Left colon (tissue), 2 donors: ENCODE results near the gene DLX3. TPM values are rescaled to one million over a fixed set of nuclear protein-coding genes. Genes with fewer than 3 reads are reported as not detected.

ENCODE experiments used
- ATAC-seq: fragments of 200-7000 bp; cut with Tn5 transposase; one replicate; pipeline ENCODE4 v1.9.1; 2020; ENCODE audit warnings: mild to moderate bottlenecking, moderate library complexity
- DNase-seq, 2 donors: peaks; one replicate each; pipeline ENCODE4 v3.0.0-alpha.2; 2020
- intact Hi-C, 2 donors: fragments of 100-400 bp; cut with DNase I in 1 of 2; cut with micrococcal nuclease in 1 of 2; formaldehyde crosslinking; loops; one replicate each; pipeline versions ENCODE4 v1.11.2 to v1.14.0; 2022; cut with DNase I, micrococcal nuclease
- total RNA-seq, 2 donors: library from RNA; stranded (reverse); fragmentation: NEBNext Ultra II Directional; extraction: Animal tissue kit (Norgen Biotek cat#: 25700); gene quantifications; one replicate each; pipeline ENCODE4 v1.2.1, GENCODE V29; 2021
- donor health status: DM: no; HTN: no; CAD: no.
- donor health status: DM: yes; HTN: yes; CAD: no.

Gene DLX3
- total RNA-seq, 2 donors from 2014 or later = not detected

DNA sequence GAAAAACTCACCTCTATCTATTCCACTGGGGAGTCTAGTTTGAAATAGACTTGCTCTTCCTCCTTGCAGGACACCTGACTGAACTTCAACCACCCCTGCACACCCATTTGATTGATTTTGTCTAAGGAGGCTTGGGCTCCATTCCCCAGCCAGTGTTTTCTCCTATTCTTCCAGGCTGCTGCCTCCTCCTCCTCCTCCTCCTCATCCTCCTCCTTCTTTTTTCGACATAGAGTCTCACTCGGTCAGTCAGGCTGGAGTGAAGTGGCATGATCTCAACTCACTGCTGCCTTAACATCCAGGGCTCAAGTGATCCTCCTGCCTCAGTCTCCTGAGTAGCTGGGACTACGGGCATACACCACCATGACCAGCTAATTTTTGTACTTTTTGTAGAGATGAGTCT is 27.8 kb downstream of the DLX3 start:
- intact Hi-C loops = no loop called here
- ATAC-seq (no peak), DNase-seq (no peak)

DNA sequence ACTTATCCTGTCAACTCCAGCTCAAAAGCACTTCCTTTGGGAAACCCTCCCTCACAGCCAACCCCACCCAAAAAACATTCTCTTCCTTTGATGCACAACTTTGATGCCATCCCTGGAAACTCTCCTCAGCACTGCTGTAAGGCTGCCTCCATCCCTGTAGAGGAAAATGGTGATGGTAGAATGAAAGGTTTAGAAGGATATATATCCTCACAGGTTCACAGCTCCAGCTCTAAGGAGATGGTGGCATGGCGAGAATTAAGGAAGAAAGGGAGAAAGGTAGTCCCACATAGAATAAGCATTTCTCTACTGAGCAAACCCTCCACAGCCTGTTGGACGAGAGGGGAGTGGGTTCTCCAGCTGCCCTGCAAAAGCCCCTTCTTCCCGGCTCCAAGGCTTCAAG is 28.3 kb downstream of the DLX3 start:
- ATAC-seq = no peak
- intact Hi-C loops = no loop called here
- no peak for DNase-seq

DNA sequence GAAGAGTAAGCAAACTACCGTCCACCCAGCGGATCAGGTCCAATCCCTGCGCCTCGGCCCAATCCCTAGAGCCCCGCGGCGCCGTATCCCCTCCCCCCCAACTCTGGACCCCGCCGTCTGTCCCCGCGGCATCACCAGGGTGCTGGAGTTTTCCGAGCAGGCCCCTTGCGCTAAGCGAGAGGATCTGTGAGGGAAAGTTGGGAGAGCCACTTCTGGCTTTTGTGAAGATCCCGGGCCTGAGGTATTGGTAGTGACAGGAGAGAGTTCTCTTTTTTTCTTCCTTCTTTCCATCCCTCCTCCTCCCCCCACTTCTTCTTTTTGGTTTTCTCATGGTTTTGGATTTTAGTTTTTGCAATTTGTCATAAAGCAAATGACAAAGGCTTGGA is 29.5 kb downstream of the DLX3 start:
- DNase-seq (no peak), ATAC-seq (no peak)
- intact Hi-C loops = no loop called here

DNA sequence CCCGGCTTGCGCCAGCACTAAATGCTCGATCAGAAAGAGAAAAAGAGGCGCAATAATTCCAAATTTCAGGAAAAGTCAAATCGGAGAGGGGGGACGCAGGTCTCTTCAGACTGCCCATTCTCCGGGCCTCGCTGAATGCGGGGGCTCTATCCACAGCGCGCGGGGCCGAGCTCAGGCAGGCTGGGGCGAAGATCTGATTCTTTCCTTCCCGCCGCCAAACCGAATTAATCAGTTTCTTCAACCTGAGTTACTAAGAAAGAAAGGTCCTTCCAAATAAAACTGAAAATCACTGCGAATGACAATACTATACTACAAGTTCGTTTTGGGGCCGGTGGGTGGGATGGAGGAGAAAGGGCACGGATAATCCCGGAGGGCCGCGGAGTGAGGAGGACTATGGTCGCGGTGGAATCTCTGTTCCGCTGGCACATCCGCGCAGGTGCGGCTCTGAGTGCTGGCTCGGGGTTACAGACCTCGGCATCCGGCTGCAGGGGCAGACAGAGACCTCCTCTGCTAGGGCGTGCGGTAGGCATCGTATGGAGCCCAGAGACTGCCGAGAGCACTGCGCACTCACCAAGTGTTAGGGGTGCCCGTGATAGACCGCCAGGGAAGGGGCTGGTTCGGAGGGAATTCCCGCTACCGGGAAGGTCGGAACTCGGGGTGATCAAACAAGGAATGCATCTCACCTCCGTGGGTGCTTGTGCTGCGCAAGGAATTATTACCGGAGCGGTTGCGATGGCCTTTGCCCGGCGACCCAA is 30.1 kb downstream of the DLX3 start:
- no peak for DNase-seq
- no peak for ATAC-seq
- intact Hi-C loops = no loop called here

DNA sequence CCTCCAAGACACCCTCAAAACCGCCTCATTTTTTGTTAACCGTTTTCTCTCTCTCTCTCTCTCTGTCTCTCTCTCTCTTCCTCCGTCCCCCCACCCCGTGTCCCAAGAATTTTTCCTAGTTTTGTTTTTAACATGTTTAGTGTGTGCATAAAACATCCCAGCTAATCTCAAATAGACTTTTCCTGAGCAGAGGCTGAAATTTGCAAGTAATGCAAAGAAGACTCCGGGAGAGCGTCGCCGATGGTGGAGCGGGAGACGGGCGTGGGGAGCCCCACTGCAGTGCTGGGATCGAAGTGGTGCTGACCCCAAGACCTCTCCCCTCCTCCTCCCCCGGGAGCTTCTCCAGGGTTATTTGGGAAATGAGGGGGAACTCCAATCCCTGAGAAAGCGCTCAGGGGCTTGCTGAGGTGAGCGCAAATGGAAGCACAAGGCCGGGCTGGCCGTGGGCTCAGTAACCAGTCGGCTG is 30.7 kb downstream of the DLX3 start:
- DNase-seq = no peak
- no peak for ATAC-seq
- intact Hi-C loops = no loop called here

DNA sequence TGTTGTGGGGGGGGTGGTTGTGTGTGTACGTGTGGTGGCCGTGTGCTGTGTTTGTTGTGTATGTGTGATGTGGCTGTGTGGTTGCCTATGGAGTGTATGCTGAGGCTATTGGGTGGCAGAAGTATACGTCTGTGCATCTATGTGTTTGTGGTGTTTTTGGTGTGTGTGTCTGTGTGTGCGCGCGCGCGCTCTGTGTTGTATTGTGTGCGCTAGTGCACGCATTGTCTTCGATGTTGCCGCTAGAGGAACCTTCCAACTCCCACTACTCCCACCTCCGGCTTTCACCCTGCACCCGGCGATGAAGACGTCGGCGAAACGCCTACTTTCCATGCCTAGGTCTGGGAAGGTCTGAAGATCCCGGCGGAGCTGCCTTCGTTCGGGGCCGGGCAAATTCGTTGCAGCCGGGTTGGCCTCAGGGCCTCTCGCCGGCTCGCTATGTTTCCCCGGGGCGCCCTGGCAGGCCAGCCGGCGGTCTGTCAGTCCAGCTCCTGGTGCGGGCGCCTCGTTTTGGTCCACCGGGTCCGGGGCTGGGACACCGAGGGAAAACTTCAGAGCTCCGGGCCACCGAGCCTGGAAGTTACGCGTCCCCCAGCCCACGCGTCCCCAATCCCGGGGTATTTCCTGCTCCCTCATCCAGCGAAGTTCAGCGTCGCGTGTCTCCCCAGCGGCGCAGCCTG is 31.3 kb downstream of the DLX3 start:
- intact Hi-C loops = no loop called here

DNA sequence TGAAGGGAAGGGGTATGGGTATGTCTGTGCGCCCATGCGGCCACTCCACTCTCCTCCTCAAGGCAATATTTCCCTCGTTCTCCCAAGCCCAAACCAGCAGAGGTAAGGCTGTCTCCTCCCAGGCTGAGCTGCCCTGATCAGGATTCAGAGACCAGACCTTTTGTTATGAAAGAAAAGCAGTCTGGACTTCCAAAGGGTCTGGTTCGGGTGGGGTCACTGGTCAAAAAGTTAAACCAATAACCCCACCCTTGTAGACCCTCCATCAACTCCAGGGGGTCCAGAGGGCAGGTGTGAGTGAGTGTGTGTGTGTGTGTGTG is 31.8 kb downstream of the DLX3 start:
- DNase-seq (no peak), ATAC-seq (no peak)
- intact Hi-C loops = no loop called here

More for the DNA sequence above, 31.3 kb downstream of the DLX3 start:
- DNase-seq = no peak
- ATAC-seq = no peak

DNA sequence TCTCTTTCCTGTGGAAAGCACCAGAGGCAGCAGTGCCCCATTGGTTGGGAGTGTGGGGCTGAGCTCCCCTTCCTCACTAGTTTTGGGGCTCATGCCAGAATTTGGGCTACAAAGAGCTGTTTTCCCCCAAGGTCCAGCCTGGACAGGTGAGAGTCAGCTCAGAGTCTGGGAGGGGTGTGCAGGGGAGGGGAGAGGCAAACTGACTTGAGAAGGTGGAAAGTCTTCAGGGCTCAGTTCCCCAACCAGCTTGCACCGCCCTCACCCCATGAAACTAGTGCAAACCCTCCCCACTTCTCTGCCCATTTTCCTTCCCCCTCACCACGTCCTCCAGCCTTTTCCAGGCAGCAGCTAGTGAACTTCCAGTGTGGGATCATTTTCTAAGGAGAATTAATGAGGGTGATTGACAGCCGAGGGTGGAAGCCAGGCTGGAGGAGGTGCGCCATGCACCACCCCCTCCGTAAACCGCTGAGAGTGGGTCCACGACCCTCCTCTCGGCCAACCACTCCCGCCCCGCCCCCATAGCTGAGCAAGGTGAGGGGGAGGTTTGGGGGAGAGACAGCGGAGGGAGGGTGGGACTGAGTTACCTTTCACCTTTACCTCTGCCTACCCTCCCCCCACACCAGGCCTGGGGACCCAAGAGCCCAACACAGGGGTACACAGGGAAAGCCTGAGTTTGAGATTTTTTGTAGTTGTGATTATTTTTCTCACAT is 32.3 kb downstream of the DLX3 start:
- no peak for DNase-seq
- no peak for ATAC-seq
- intact Hi-C loops = no loop called here

DNA sequence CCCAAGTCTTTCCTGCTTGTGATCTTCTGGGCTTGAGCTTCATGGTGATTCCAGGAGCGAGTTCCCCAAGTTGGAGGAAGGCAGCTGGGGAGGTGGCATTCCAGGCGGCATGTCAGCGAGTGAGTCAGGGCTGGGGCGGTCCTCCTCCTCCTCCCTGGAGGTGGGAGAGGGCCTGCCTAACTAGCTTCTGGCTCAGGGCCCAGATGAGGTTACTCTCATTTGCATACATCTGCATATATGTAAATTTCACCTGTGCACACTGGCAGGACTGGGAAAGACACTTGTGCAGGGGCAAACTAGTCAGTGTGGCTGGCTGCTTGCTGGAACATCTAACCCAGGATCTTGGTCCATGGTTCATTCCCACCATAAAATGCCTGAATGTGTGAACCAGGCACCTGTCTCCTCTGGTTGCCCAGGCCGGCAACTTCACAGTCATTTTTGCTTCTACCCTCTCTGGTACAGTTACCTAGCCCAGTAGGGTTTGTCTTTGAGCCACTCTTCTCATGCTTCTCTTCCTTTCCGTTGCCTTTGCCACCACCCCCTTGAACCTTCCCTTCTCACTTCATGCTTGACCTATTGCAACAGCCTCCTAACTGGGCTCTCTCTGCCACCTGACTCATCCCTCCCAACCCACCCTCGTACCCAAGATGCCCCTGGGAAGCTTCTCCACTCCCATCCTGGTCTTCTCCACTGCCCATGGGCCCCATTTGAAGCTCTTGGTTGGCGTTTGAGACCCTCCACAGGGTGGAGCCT is 35.7 kb downstream of the DLX3 start:
- DNase-seq (no peak), ATAC-seq (no peak)
- intact Hi-C loops = no loop called here

DNA sequence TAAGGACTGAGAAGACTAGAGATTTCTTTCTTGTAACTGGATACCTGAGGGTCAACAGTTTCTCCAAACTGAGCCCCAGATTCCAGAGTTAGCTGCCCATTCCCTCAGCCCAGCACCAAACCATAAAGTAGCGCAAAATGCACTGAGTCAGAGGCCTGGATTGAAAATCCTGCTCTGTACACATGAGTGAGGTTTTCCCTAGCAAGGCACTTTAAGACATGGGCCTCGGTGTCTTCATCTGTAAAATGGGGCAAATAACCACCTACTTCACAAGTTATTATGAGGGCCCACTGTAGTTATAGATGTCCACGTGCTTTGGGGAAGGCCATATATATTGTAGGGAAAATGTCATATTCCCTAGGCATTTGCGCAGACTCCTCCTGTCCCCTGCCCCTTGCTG is 36.3 kb downstream of the DLX3 start:
- intact Hi-C loops = no loop called here
- no peak for ATAC-seq
- no peak for DNase-seq

DNA sequence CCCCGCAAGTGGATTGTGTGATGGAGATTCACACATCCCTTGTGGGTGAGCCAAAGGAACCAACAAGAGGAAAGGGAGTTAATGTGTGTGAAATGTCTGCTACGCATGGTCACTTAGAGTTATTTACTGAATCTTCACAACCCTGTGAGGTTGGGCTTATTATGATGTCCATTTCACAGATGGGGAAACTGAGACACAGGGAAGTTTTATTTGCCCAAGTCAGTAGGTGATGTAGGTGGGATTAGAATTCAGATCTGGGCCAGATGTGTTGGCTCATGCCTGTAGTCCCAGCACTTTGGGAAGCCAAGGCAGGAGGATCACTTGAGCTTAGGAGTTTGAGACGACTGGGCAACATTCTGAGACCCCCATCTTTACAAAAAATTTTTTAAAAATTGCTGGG is 37.7 kb downstream of the DLX3 start:
- DNase-seq (no peak), ATAC-seq (no peak)
- intact Hi-C loops = no loop called here

DNA sequence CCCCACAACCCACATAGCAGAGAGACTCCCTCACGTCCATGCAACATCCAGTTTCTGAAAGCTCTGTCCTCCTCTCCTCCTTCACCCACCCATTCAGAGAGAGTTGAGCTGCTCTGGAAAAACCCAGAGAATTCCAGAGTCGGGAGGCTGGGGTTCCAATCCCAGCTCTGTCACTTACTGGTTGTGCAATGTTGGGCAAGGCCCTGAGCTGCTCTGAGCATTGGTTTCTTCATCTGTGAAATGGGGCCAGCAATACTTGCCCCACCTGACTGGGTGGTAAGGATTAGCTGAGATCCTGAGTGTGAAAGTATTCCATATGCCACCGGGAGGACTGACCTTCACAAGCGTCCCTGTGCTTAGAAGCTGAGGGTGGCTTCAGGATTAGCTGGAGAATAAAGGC is 38.2 kb downstream of the DLX3 start:
- intact Hi-C loops = no loop called here
- no peak for DNase-seq

DNA sequence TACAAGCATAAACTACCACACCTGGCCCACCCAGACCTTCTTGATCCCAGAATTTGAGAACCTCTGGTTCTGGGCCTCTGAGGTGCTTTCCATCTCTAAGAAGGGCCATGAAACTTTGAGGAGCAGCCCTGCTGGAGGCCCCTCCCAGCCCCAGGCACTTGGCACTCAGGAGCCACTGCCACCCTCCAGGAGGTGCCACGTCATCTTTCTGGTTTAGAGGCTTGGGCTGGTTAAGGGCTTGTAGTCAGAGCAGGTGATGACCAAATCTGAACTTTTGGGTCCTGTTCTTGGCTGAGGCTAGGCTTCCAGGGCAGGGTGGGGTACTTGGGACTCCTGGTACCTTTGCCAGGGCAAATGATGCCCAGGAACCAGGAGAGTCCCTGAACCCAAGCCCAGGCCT is 39.9 kb downstream of the DLX3 start:
- intact Hi-C loops = no loop called here
- no peak for DNase-seq
- ATAC-seq = no peak

More for the DNA sequence above, 38.2 kb downstream of the DLX3 start:
- no peak for ATAC-seq

DNA sequence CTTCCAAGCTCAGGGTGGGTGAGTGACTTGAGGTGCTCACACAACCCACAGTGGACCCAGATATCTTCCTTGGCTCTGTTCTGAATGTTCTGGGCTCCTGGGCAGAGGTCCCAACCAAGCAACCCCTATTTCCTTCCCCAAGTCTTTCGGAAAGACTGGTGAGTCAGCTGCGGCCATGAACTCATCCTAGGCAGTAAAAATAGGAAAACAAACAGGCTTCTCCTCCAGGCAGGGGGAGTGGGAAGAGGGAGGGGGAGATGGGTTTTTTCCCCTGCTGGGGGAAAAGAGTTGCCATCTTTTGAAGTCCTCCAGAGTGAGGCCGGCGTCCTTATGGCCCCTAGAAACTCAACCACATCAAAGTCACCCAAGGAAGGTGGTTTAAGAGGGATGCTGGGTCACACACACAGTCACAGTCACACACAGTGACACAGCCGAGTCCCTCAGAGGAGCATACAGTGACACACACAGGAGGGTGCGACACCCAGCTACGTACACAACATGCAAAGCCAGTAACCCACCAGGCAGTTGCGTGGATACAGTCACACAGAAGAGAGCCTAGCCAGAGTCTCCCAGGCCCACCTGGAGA is 42.0 kb downstream of the DLX3 start:
- intact Hi-C loops = no loop called here
- no peak for DNase-seq
- no peak for ATAC-seq

DNA sequence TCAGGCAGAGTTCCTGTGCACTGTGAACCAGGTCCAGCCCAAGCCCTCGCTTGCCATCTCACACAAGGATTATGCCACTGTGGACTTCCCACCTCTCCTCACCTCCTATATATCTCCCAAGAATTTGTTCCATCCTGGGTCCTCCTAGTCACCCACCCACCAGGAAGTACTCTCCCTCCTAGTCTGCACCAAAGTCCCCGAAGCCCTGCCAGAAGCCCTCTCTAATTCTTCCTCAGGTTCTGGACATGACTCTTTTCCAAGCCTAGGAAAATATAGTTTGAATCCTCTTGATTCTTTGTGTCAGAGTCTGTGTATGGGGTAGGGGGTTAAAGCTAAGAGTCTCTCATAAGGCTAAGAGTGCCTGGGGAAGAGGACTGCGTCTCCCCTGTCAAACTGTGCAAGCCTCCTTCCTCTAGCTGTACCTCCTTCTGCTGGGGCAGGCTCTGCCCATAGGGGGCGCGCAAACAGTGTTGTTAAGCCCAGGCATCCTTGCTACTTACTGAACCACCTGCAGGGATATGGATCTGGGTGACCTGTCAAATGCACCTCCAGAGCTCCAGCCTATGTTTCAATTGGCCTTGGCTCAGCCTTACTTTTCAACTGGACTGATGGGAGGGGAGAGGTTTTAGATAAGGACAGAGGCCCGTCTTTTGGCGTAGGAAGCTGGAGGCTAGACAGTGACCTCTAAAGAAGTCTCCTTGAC is 42.7 kb downstream of the DLX3 start:
- peak; percentile 92 for ATAC-seq
- intact Hi-C loops = no loop called here
- DNase-seq = peak; percentile 57 to 89

DNA sequence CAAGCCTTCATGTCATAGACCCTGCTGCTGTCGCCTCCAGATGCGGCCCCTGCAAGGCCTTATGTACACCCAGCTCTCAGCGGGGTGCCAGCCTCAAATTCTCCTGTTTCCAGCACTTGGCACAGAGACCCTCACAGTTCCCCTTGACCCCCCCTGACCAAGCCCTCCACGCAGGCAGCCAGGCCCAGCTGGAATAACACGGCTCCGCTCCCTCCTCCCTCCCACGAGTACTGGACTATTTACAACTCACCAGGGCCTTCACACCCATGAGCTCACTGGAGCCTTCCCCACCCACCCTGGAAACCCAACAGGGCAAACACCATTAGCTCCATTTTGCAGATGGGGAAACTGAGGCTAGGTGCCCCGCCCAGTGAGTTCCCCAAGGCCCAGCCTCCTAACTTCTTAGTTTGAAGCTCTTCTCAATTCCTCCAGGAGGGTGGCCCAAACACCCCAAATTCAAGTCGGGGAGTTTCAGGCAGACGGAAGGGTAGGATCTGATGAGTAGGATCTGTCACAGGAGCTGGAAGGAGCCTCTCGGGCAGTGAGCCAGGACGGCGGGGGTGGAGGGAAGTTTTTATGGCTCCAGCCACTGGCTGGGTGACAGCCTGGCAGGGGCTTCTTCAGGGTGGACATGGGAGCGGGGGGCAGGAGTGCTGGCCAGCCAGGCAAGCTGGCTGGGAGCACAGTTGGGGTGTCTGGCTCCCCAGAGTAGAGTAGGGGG is 43.5 kb downstream of the DLX3 start:
- DNase-seq (no peak), ATAC-seq (no peak)
- intact Hi-C loops = no loop called here

DNA sequence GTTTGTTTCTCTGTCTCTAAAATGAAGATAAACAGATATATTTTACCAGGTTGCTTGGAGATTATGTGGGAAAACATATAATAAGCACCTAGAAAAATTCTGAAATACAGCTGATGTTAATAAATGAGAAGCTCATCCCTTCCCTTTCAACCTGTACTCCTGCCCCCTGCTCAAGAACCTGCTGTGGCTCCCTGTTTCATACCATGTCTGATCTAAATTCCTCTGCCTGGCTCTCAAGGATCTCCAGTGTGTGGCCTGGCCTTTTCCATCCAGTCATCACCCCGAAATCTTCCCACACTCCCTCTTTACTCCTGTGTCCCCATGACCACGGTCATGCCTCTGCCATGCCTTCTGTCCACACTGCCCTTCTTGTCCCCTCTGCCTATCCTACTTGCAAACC is 45.4 kb downstream of the DLX3 start:
- ATAC-seq (no peak), DNase-seq (no peak)
- intact Hi-C loops = no loop called here

DNA sequence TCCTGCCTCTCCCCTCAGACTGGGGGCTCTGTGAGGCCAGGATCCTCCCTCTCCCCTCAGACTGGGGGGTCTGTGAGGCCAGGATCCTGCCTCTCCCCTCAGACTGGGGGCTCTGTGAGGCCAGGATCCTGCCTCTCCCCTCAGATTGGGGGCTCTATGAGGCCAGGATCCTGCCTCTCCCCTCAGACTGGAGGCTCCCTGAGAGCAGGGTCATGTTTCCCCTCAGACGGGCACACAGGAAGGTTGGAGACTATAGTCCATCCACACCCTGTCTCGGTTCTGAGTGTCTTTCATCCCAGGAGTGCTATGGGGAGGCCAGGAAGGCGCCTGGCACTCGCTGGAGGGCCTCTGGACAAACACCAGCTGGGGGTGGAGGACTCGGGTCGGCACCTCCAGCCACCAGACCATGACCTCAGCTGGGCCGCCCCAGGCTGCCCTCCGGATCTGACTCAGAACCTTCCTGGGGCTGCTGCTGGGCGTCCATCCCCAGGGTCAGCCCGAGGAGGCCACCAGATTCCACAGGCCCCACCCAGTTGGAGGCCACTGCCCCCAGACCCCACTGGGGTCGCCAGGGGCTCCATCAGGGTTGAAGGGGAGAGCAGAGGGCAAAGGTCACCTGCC is 48.0 kb downstream of the DLX3 start:
- DNase-seq (no peak), ATAC-seq (no peak)
- intact Hi-C loops = no loop called here
